NCI-H2029 (cell line): ENCODE measurements around the gene KCNN2.

Experiments
- DNase-seq: peaks from one replicate; lab custom pipeline; 2025; lab: John Stamatoyannopoulos, UW

The KCNN2 gene

DNA sequence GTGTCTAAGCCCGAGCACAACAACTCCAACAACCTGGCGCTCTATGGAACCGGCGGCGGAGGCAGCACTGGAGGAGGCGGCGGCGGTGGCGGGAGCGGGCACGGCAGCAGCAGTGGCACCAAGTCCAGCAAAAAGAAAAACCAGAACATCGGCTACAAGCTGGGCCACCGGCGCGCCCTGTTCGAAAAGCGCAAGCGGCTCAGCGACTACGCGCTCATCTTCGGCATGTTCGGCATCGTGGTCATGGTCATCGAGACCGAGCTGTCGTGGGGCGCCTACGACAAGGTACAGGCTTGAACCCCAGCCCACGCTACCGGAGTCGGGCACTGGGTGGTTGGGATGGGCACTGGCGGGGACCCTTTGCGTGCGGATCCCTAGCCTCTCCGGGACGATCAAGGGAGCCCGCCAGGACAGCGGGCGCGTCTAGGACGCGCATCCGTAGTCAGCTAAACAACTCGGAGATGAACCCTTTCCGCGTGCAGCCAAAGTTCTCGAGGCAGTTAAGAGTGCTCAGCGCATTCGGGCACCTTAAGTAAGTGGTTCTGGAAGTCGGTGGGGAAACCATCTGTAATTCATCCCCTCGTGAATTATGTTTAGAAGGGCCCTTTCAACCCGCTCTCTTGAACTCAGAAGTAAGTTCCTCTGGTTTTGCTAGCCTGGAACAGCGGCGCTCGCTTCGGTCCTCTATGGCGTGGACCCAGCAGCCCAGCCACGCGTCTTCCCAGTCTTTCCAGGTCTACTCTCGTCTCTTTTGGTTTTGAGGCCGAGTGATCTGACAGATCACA lies 1.3 kb downstream of the KCNN2 start:
- no peak for DNase-seq

DNA sequence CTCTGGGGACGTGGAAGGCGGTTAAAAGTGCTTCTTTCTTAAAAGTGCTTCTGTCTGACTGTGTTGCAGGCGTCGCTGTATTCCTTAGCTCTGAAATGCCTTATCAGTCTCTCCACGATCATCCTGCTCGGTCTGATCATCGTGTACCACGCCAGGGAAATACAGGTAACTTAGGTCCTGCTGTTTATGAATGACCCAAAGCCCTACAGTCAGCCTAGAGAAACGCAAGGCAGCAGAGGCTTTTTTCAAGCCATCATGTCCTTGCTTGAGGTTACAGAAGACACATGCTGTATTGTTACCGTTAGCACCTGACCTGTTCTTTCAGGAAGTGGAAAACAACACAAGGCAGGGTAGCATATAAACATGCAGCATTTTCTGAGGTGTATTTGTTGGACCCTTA lies 2.0 kb downstream of the KCNN2 start:
- DNase-seq, result no peak

DNA sequence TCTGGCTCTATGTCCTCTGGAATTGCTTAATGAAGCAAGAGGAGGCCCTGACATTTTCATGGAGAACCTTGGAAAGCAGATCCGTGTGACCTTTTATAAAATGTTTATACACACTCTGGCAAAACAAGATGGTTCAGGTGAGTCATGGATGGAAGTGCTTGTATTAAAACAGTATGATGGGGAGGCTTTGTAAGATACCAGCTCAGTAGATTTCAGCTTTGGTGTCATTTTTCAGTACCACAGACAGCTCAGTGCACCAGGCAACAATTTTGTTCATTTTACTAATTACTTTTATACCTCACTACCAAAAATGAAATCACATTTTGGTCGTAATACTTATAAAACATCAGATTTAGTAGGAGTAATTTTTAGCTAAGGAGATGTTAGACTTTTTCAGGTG lies 5.2 kb downstream of the KCNN2 start:
- no peak for DNase-seq

DNA sequence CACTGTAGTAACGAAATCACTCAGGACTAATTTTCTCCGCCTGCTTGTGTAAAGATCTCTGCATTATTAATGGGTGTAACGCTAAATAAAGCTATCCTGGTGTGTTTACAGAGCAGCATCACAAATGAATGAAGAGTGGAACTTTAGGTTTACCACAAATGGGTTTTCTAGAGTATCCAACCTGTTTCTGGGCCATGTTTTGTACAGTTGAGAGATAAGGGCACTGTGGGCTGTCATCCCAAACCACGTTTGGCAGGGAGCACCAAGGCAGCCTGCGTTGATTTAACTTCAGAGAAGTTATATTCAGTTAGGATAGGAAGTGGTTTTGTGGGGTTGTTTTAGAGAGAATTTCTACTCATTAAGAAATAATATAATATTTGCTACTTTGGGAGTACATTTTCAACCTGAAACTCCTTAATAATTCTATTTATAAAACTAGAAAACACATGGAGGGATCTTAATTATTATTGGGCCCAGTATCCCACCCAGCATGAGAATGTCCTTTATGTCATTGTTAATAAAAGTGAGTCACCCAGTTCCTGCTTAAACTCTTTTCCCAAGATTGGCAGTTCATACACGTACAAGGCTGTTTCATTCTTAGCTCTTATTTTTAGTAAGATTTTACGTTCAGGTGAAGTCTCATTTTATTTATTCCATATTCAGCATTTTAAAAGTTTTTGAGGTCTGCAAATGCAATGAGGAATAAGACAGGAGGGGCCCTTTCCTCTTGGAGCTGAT lies 8.0 kb downstream of the KCNN2 start:
- no peak for DNase-seq

DNA sequence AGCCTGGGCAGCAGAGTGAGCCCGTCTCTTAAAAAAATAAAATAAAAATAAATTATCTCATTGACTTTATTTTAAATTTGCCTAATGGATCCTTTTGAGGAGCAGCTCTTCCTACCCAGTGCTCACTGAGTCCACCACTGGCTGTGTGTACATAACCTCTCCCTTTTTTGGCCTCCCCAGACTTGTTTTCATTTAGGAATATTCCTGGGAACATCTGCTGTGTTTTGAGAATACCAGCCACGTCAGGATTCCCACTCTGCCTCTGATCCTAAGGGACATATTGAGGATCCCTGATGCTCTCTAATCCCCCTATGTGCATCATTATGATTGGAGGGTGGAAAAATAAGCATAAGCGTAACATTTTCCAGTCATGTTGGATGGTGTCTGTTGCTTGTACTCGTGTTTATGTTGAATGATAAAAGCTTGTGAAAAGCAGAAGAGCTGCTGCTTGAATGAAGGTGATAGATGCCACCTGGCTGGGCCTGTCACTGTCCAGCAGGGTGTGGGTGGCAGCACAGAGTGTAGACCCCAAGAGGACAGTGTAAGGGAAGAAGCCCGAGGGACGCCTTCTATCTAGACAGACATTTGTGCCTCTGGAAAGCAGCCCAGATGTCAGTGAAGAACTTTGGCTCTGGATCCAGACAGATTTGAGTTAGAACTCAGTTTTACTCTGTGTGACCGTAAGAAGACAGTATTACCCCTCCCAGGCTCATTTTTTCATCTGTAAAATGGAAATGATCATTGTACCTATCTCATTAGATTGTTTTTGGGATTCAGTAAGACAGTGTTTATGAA lies 15.4 kb downstream of the KCNN2 start:
- DNase-seq, result no peak

DNA sequence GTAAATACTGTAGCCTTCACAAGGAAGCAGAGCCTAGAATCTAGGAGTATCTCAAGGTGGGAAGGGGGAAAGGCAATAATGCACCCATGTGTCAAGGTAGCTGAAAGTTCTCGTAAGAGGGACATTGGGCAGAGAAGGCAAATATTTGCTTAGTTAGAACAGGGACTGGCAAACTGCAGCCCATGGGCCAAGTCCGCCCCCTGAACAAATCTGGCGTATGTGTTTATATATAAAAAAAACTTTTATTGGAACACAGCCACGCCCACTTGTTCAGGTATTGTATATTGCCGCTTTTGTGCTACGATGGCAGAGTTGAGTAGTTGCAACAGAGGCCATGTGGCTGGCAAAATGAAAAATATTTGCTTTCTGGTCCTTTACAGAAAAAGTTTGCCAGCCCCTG lies 16.1 kb downstream of the KCNN2 start:
- DNase-seq, result no peak

DNA sequence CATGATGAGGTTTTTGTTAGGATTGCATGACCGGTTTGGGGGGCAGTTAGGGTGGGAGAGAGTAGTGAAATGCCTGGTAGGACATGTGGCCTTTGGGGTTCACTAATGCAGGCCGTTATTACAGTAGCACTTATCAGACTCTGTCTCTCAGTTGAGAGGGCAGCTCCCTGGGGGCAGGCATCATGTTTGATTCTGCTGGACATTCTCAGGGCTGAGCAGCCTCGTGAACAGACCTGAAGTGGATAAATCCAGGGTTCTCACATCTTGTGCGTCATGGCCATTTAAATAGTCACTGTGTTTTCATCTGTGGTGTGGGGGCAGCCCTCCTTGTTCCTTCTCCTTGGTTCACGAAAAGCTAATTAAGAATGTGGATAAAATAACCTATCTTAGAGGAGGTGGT lies 18.9 kb downstream of the KCNN2 start:
- DNase-seq, result no peak

DNA sequence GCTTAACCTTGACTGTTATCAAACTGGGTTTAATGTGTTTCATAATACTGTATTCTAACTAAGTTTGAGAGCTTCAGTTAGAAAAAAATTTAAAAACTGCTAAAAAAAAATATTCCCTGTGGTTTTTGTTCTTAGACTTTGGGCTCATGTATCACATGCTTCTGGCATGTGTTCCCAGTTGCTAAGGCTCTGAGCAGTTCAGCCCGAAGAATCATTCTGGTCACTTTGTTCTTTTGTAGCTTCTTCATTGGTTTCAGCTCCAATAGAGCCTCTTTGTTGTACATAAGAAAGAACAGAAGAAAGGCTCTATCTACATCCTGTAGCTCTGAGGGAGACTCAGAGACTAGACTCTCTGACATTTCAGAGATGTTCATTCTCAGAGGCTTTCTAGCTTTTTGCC lies 25.6 kb downstream of the KCNN2 start:
- no peak for DNase-seq

DNA sequence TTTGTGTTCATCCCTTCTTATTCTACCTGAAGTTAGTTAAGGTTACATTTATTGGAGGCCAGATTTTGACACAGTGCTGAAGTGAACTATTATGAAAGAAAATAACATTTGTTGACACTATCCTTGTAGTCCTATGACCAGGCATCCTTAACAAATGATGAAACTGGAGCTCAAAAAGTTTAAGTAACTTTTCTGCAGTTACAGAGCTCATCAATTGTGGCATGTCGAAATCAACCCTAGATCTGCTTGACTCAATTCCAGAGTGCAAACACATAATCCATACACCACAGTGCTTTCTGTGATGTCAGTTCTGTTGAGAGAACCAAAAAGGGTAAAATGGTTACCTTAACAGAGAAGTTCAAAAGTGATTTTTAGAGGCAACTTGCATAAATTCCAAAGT lies 28.6 kb downstream of the KCNN2 start:
- DNase-seq, result no peak

DNA sequence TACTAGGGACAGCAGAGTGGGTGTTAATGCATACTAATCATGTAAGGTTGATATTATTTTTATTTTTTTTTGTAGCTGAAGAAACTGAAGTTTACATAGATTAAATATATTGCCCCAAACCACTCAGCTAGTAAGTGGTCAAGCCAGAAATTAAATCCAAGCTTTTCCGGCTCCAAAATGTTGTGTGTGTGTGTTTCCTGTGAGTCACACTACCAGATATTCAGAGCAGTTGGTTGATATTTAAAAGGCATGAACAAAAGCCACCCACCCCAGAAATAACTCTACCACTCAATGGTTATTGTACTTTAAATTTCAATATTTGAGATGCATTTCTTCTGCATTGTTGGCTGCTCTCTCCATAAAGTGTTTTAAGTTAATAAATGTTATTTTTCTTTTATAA lies 29.5 kb downstream of the KCNN2 start:
- no peak for DNase-seq

DNA sequence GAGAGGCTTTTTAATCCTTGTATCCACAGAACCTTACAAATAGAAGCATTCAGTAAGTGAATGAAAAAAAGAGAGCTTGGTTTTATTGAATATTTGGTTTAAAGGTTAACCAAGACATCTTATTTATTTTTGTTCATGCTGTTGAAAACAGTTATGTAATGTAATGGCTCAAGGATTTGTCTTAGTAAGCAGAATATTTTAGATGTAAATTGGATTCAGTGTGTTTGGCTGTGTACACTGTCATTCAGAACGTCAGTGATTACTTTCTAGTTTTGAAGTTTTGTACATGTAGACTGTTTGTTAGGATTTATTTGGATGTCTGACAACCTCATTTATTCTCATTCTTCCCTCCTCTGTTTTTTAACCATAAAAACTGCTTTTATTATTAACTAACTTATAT lies 31.3 kb downstream of the KCNN2 start:
- no peak for DNase-seq

DNA sequence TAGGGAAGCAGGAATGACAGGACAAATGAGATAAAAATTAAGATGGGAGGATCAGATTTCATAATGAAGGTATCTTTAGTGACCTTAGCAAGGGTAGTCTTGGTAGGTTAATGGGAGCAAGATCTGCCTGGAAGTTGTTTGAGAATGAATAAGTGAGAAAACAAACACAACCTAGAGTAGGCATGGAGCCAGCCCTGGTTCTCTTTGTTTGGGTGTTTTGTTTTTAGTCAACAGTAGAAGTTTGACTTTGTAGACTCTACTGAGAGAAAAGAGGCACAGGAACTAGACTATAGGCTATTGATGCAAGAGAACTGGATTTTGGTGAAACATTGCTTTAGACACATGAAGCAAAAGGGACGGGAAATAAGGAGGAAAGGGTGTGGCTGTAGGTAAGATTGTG lies 40.3 kb downstream of the KCNN2 start:
- DNase-seq, result no peak

DNA sequence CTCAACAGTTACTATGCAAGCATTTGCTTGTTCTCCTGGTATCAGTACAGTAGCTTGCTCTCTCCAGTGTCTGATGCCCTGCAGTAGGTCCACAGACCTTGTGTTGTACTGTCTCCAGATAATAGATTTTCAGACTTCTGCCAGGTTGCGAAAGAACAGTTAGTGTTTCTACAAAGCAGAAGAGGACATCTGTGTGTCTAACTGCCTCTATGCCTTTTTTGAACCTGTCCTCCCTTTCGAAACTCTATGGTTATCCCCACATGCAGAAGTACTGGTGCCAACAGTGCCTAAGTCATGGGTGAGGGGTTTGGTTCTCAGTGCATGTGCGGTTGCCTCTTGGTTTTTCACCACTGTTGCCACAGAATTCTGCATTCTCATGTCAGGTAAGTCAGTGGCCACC lies 45.9 kb downstream of the KCNN2 start:
- no peak for DNase-seq

DNA sequence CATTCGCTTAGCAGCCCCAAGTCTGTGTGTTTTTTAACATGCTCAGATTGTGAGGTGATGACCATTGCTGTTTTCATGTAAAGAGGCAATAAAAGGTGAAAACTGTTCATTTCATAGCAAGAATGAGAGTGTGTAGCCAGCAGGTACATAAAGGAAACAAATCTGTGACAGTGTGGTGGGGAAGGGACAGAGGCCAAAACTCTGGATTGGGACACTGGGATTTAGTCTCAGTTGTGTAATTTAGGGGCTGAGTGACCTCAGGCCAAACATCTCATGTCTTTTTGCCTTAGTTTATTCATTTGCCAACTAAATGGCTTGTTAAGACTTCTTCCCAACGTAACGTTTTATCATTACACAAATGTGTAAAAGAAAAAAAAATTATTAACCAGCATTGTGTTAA lies 47.0 kb downstream of the KCNN2 start:
- no peak for DNase-seq

DNA sequence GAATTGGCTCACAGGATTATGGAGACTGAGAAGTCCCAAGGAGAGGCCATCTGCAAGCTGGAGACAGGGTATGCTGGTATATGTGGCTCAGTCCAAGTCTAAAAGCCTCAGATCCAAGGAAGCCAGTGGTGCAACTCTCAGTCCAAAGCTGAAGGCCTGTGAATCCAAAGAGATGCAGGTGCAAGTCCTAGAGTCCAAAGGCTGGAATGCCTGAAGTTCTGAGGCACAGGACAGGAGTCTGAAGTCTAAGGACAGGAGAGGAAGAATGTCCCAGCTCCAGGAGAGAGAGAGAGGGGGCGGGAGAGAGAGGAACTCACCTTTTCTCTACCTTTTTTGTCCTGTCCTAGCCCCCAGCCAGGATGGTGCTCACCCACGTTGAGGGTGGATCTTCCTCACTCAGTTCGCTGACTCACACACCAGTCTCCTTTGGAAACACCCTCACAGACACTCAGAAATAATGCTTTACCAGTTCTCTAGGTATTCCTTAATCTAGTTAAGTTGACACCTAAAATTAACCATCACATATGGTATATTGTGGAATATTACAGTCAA lies 49.6 kb downstream of the KCNN2 start:
- no peak for DNase-seq

DNA sequence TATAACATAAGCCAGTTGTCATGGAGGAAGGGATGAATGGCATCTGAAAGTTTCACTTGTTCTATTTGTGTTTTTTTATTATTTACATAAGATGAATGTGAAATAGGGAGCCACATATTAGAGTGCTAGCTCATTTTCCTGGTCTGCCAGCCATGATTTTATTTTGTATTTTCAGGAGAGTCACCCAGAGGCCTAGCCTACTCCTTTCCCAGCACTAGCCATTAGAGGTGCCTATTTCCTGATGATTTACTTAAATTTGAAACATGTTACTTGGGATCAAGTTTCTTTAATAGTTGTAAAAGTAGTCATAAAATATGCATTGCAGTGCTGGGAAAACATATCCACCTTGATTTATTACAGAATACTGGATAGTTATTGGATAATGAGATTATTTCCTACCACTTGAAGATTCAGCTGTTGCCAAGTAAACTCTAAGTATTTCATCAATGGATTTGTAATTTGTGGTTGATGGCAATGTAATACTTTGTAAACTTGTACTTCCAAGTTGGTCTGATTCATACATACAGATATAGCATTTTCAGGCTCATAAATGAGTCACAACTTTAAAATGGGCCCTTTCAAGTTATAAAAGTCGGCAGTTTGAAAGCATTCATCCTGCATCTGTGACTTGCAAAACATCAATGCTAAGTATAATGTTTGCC lies 50.8 kb downstream of the KCNN2 start:
- DNase-seq, result no peak

DNA sequence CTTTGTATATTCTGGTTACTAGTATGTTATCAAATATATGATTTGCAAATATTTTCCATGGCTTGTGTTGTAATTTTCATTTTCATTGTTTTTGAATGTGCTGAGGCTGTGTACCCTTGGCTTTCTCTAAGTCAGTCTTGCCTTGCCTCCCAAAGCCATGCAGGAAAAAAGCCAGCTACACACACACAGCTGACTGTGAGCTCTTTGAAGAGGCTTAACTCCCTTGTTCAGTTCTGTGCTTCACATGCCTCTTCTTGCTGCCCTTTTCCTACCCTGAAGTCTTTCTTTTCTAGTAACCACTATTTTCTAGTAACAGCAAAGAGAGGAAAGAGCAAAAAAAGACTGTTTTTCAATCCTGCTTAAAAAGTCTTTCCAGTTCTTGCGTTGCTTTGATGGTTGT lies 53.9 kb downstream of the KCNN2 start:
- no peak for DNase-seq

DNA sequence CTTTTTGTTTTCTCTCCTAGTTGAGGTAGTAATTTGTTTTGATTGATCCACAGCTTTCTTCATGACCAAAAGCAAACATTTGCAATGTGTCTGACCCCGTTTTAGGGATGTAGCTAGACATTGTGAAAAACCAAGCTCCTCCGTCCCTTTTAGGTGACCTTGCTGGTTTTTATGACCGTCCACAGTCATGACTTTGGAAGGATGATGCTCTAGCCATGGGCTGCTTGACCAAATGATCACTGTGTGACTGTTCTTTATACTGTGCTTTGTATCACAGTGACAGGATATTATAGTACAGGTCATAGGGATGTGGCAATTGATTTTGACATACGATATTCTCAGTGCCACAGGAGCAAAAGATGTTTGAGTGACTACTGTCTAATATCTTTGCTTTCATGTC lies 54.4 kb downstream of the KCNN2 start:
- no peak for DNase-seq

DNA sequence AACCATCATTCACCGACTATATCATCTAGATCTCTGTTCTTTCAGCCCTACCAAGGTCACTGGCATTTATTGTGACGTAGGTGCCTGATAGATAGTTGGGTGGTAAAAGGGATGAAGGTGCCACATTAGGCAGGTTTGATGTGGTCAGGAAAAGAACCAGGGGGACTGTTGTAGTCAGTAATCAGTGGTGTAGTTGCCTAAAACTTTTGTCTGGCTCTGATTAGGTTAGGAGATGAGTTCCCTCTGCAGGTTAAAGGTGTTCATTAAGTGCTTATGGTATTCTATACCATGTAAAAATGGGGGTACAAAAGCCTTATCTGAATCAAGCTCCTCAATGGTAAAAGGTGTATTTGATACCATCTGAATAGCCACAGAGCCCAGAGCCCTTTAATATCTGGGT lies 55.6 kb downstream of the KCNN2 start:
- no peak for DNase-seq

DNA sequence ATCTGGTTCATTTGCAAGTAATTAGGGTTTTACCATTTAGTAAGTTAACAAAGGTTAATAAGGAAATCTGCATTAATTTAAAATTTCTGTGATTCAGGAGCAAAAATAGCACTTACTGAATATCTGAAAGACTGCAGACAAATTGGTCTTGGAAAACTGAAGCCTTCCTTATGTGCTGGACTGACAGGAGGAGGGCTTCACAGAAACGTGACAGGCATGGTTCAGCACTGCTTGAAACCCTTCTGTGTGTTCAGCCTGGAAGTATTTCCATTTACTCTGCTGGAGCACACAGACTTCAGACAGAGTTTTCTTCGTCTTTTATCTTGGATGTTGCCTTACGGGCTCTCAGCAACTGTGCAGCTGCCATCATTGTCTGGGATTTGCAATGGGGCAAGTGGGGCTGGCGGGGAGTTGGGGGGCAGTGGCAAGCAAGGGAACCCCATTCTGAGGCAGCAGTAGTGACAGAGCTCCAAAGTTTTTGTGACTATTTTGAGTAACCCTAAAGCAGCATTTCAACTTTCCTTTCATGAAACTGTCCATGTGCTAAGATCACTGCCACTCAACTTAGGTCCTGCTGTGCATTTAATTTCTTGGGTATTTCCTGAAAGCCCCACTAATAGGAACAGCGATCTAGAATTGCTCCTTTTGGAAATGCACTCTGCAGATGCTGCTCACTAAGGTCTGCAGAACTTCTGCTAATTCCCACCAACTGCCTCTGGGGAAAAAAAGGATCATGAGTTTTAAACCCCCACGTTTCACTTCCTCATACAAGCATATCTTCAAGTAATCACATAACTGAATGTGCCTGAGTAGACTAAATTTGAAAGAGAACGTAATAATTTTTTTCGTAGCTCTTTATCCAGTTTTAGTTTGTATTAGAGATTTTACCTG lies 56.6 kb downstream of the KCNN2 start:
- DNase-seq, result no peak

DNA sequence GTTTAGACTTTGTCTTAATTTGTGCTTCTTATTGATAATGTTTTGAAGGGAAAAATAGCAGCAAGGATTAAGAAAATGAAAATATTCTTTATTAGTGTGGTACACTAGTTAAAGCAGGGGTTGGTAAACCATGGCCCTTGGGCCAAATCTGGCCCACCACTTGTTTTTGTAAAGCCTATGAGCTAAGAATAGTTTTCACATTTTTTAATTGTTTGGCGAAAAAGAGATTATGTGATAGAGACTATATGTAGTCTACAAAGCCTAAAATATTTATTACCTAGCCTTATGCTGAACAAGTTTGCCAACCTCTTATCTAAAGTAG lies 57.2 kb downstream of the KCNN2 start:
- DNase-seq, result no peak
